HG02623 (cell line): Measurements from ENCODE around the gene U2AF2.
"Not testable (repeated sequence)": the region's sequence is repeated elsewhere in the genome, so short reads cannot be mapped to it uniquely, and the experiment has no call there.

Source experiments
- ATAC-seq: cut with Tn5 transposase; IDR thresholded peaks from one replicate; pipeline ENCODE4 v1.9.1; 2021; ENCODE audit warnings: moderate library complexity; ENCODE audit not compliant: unreplicated experiment

Gene U2AF2

GRCh38 chr19:55700813-55701212, 46.0 kb downstream of the U2AF2 start:
- ATAC-seq = no peak

- ATAC-seq = no peak
Measured at GRCh38 chr19:55702131-55702627, 47.3 kb downstream of the U2AF2 start.

GRCh38 chr19:55703790-55704215, 49.0 kb downstream of the U2AF2 start:
- no peak for ATAC-seq

GRCh38 chr19:55704494-55705245, 49.8 kb downstream of the U2AF2 start:
- no peak for ATAC-seq

GRCh38 chr19:55705972-55706371, 51.1 kb downstream of the U2AF2 start:
- ATAC-seq = no peak

- ATAC-seq = no peak
Measured at GRCh38 chr19:55711719-55712118, 56.9 kb downstream of the U2AF2 start.

GRCh38 chr19:55712804-55713631, 58.2 kb downstream of the U2AF2 start:
- ATAC-seq = no peak

- no peak for ATAC-seq
Measured at GRCh38 chr19:55716531-55716930, 61.7 kb downstream of the U2AF2 start.

- ATAC-seq = no peak
Measured at GRCh38 chr19:55717251-55717650, 62.4 kb downstream of the U2AF2 start.

GRCh38 chr19:55717879-55718711, 63.3 kb downstream of the U2AF2 start:
- ATAC-seq = not testable (repeated sequence)

- ATAC-seq = no peak
Measured at GRCh38 chr19:55720214-55720746, 65.4 kb downstream of the U2AF2 start.

GRCh38 chr19:55720801-55721200, 66.0 kb downstream of the U2AF2 start:
- ATAC-seq = no peak

GRCh38 chr19:55723491-55723890, 68.7 kb downstream of the U2AF2 start:
- ATAC-seq = no peak
